ENCODE results near the gene TOP3B. TPM values are rescaled to one million over a fixed set of nuclear protein-coding genes. Genes with fewer than 3 reads are reported as not detected.

TOP3B gene
- total RNA-seq, 1 experiment from 2014 or later = 29.3 TPM

- no peak for TF ChIP-seq CTCF (IDR thresholded peaks at IDR 0.05; ENCODE audit: unreplicated experiment)
- intact Hi-C loops (cut with micrococcal nuclease) = no loop called here
- DNase-seq (ENCODE audit: unreplicated experiment) = no peak
- no peak overlapping the region for H3K4me3 Mint-ChIP-seq (ENCODE audit: unreplicated experiment)
- peaks cover 29% of the 10 kb centered on the region for H3K27me3 Mint-ChIP-seq (ENCODE audit: insufficient read depth, unreplicated experiment)
- H3K9me3 Mint-ChIP-seq (ENCODE audit: unreplicated experiment) = peaks cover 6% of the 10 kb centered on the region
- BruUV-seq (replicated peaks) = no TSS peak
- no peak overlapping the region for H3K27ac Mint-ChIP-seq (ENCODE audit: low read depth, unreplicated experiment)
- ChIA-PET CTCF (no interaction called here), POLR2A (no interaction called here)
- H3K36me3 Mint-ChIP-seq (ENCODE audit: insufficient read depth, unreplicated experiment) = peaks cover 6% of the 10 kb centered on the region
- H3K4me1 Mint-ChIP-seq (ENCODE audit: insufficient read depth, unreplicated experiment) = no peaks in the 10 kb centered on the region
Measured at GRCh38 chr22:22010358-22010757, 27.8 kb upstream of the TOP3B start.

DNA sequence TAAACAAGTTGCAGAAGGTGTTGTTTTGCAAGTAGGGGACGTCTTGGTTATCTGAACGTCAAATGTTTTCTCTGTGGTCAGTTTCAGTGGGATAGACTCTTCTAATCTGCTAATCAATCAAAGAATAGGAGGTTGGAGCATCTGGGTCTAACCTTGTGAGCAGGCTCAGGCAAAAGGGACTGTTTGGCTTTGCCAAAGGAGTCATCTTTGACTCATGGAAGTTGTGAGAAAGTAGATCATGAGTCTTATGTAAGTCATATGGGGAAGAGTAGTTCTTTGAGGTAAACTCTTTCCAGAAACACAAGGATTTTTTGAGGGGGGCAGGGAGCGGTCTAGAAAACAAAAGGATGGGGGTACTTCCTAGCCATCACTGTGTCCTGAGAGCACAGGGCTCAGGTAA lies 27.1 kb upstream of the TOP3B start:
- no TSS peak for BruUV-seq (replicated peaks)
- H3K27ac Mint-ChIP-seq (ENCODE audit: low read depth, unreplicated experiment) = no peak overlapping the region
- no peaks in the 10 kb centered on the region for H3K4me1 Mint-ChIP-seq (ENCODE audit: insufficient read depth, unreplicated experiment)
- H3K9me3 Mint-ChIP-seq (ENCODE audit: unreplicated experiment) = peaks cover 6% of the 10 kb centered on the region
- no peak for TF ChIP-seq CTCF (IDR thresholded peaks at IDR 0.05; ENCODE audit: unreplicated experiment)
- CTCF ChIA-PET = no interaction called here
- intact Hi-C loops (cut with micrococcal nuclease) = no loop called here
- peaks cover 29% of the 10 kb centered on the region for H3K27me3 Mint-ChIP-seq (ENCODE audit: insufficient read depth, unreplicated experiment)
- no peak overlapping the region for H3K4me3 Mint-ChIP-seq (ENCODE audit: unreplicated experiment)
- POLR2A ChIA-PET = no interaction called here
- no peak for DNase-seq (ENCODE audit: unreplicated experiment)
- peaks cover 6% of the 10 kb centered on the region for H3K36me3 Mint-ChIP-seq (ENCODE audit: insufficient read depth, unreplicated experiment)

- BruUV-seq (replicated peaks) = no TSS peak
- Mint-ChIP-seq H3K27me3 (ENCODE audit: insufficient read depth, unreplicated experiment) (peaks cover 40% of the 10 kb centered on the region), H3K4me1 (ENCODE audit: insufficient read depth, unreplicated experiment) (no peaks in the 10 kb centered on the region), H3K27ac (ENCODE audit: low read depth, unreplicated experiment) (no peak overlapping the region), H3K9me3 (ENCODE audit: unreplicated experiment) (no peaks in the 10 kb centered on the region), H3K36me3 (ENCODE audit: insufficient read depth, unreplicated experiment) (peaks cover 6% of the 10 kb centered on the region), H3K4me3 (ENCODE audit: unreplicated experiment) (no peak overlapping the region)
- DNase-seq (ENCODE audit: unreplicated experiment) = no peak
- TF ChIP-seq CTCF (IDR thresholded peaks at IDR 0.05; ENCODE audit: unreplicated experiment) = no peak
- CTCF ChIA-PET = interaction anchor here (1.2 kb wide), 1 partner anchor 34 kb away, joined by 4 read pairs; no protein-coding TSS in a partner anchor
- POLR2A ChIA-PET = interaction anchor here (1.8 kb wide), 1 partner anchor 25 kb away, joined by 7 read pairs; the partner anchor contains the start of gene TOP3B
- intact Hi-C loops (cut with micrococcal nuclease) = no loop called here
Measured at GRCh38 chr22:22006596-22006990, 24.0 kb upstream of the TOP3B start.

DNA sequence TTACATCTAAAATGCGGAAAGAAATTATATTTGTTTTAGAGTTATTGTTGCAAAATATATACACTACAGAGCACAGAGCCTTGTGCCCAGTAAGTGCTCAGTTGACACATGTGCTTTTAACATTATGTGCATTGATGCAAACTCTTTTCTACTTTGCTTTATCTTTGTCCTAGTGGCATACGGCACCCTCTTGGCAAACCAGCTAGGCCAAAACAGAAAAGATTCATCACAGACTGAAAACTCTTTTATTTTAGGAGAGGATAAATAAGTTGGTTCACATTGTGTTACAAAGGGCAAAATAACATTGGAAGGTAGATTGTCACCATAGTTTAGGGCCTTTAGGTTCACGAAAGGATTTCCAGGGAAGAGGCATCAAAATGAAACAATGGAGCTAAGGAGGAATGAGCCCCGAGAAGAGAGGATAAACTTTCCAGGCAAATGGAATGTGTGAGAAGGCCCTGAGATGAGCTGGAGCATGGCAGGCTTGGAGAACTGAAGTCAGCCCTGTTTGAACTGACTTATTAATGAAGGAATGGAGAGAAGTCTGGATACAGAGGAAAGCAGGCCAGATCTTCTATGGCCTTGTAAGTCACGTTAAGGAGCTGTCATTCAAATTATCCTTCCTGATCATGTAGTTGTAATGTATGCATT lies 23.5 kb upstream of the TOP3B start:
- TF ChIP-seq CTCF (IDR thresholded peaks at IDR 0.05; ENCODE audit: unreplicated experiment) = no peak
- no peak overlapping the region for H3K4me3 Mint-ChIP-seq (ENCODE audit: unreplicated experiment)
- no peak for DNase-seq (ENCODE audit: unreplicated experiment)
- ChIA-PET POLR2A (interaction anchor here (1.8 kb wide), 1 partner anchor 24 kb away, joined by 7 read pairs; the partner anchor contains the start of gene TOP3B), CTCF (interaction anchor here (1.2 kb wide), 1 partner anchor 33 kb away, joined by 4 read pairs; no protein-coding TSS in a partner anchor)
- no peaks in the 10 kb centered on the region for H3K4me1 Mint-ChIP-seq (ENCODE audit: insufficient read depth, unreplicated experiment)
- H3K36me3 Mint-ChIP-seq (ENCODE audit: insufficient read depth, unreplicated experiment) = peaks cover 6% of the 10 kb centered on the region
- BruUV-seq (replicated peaks) = no TSS peak
- H3K27ac Mint-ChIP-seq (ENCODE audit: low read depth, unreplicated experiment) = no peak overlapping the region
- no peaks in the 10 kb centered on the region for H3K9me3 Mint-ChIP-seq (ENCODE audit: unreplicated experiment)
- intact Hi-C loops (cut with micrococcal nuclease) = no loop called here
- peaks cover 44% of the 10 kb centered on the region for H3K27me3 Mint-ChIP-seq (ENCODE audit: insufficient read depth, unreplicated experiment)

Data from MCF 10A (cell line).